ENCODE measurements around the gene TMED4.

The TMED4 gene

DNA sequence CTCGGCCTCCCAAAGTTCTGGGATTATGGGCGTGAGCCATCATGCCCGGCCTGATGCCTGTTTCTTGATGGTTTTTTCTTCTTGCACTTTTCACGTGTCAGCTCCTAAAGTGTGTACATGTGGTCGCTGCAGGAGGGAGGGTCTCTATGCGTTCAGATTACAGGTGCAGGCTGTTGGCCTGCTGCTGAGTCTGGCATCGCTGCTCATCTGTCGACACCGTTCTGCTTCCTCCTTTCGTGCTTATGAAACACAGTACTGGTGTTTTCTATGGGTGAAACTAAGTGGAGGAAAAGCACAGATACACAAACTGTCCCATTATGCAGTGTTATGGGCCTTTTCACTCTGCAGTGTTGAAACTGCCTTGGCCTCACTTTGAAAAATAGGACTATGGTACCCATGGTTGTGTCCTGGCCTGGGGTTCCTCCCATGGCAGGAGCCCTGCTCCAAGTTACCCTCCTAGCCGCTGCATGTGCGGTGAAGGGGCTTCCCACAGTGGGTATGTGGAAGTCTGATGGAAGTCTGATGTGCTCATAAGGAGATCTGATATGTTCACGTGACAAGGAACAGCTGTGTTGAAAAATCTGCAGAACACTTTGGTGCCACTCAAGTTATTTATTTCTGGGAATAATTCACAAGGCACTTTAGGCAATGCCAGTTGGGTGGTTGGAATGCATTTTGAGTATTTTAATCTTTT, 47.9 kb upstream of the TMED4 start:
- H3K36me3 ChIP-seq (ENCODE audit: low read length), result peaks cover 5% of the 10 kb centered on the region; the same call in 1 of the 2 replicates
- no peaks in the 10 kb centered on the region for H3F3A ChIP-seq (ENCODE audit: insufficient read depth)
- H3K79me2 ChIP-seq (ENCODE audit: insufficient read depth, low read length), result peaks cover 11% of the 10 kb centered on the region
- no peak for TF ChIP-seq CTCF (IDR thresholded peaks at IDR 0.05; ENCODE audit: insufficient read depth, low read length, poor library complexity, severe bottlenecking)
- no peak for TF ChIP-seq EZH2phosphoT487 (conservative IDR thresholded peaks at IDR 0.05; ENCODE audit: low read length)
- no peak overlapping the region for H3K4me3 ChIP-seq (ENCODE audit: insufficient read depth, low read length, poor library complexity, severe bottlenecking)
- no peaks in the 10 kb centered on the region for H4K20me1 ChIP-seq (ENCODE audit: low read depth, low read length)
- no peak overlapping the region for H3K4me2 ChIP-seq (ENCODE audit: low read depth, low read length, poor library complexity, severe bottlenecking)
- H3K9me3 ChIP-seq (ENCODE audit: insufficient read depth, low read length), result no peaks in the 10 kb centered on the region
- no peak overlapping the region for H2AFZ ChIP-seq (ENCODE audit: low read depth, low read length, severe bottlenecking)
- H3K9me2 ChIP-seq (replicated peaks; ENCODE audit: insufficient read depth, low read length), result no peaks in the 10 kb centered on the region
- H3K9ac ChIP-seq (ENCODE audit: low read length), result no peak overlapping the region
- no peak overlapping the region for H3K27ac ChIP-seq (ENCODE audit: low read depth, low read length)
- no peaks in the 10 kb centered on the region for H3K27me3 ChIP-seq (ENCODE audit: low read length)

DNA sequence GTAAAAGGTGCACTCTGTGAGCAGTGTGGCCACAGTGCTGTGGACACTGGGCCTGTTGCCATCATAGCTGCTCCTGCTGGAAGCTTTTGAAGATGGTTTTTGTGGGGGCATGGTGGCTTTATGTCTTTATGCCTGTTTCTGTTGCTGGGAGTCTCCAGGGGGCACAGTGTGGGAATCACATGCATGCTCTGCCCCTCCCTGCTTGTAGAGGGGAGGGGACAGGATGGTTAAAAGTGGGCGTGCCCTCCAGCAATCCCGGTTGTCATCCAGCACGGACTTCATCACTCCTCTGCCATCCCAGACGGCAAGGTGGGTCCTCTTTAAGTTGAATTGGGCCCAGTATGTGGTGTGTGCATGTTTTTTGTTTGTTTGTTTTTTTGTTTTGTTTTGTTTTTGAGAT, 44.6 kb upstream of the TMED4 start:
- TF ChIP-seq EZH2phosphoT487 (conservative IDR thresholded peaks at IDR 0.05; ENCODE audit: low read length), result no peak
- no peak for TF ChIP-seq CTCF (IDR thresholded peaks at IDR 0.05; ENCODE audit: insufficient read depth, low read length, poor library complexity, severe bottlenecking)
- H3F3A ChIP-seq (ENCODE audit: insufficient read depth), result no peaks in the 10 kb centered on the region
- H3K4me2 ChIP-seq (ENCODE audit: low read depth, low read length, poor library complexity, severe bottlenecking), result no peak overlapping the region
- peaks cover 4% of the 10 kb centered on the region; the same call in 1 of the 2 replicates for H4K20me1 ChIP-seq (ENCODE audit: low read depth, low read length)
- no peak overlapping the region for H2AFZ ChIP-seq (ENCODE audit: low read depth, low read length, severe bottlenecking)
- no peak overlapping the region for H3K9ac ChIP-seq (ENCODE audit: low read length)
- peaks cover 10% of the 10 kb centered on the region; the same call in 1 of the 2 replicates for H3K36me3 ChIP-seq (ENCODE audit: low read length)
- H3K79me2 ChIP-seq (ENCODE audit: insufficient read depth, low read length), result peaks cover 45% of the 10 kb centered on the region
- H3K4me3 ChIP-seq (ENCODE audit: insufficient read depth, low read length, poor library complexity, severe bottlenecking), result no peak overlapping the region
- no peak overlapping the region for H3K27ac ChIP-seq (ENCODE audit: low read depth, low read length)
- no peaks in the 10 kb centered on the region for H3K9me3 ChIP-seq (ENCODE audit: insufficient read depth, low read length)
- no peaks in the 10 kb centered on the region for H3K27me3 ChIP-seq (ENCODE audit: low read length)
- no peaks in the 10 kb centered on the region for H3K9me2 ChIP-seq (replicated peaks; ENCODE audit: insufficient read depth, low read length)

DNA sequence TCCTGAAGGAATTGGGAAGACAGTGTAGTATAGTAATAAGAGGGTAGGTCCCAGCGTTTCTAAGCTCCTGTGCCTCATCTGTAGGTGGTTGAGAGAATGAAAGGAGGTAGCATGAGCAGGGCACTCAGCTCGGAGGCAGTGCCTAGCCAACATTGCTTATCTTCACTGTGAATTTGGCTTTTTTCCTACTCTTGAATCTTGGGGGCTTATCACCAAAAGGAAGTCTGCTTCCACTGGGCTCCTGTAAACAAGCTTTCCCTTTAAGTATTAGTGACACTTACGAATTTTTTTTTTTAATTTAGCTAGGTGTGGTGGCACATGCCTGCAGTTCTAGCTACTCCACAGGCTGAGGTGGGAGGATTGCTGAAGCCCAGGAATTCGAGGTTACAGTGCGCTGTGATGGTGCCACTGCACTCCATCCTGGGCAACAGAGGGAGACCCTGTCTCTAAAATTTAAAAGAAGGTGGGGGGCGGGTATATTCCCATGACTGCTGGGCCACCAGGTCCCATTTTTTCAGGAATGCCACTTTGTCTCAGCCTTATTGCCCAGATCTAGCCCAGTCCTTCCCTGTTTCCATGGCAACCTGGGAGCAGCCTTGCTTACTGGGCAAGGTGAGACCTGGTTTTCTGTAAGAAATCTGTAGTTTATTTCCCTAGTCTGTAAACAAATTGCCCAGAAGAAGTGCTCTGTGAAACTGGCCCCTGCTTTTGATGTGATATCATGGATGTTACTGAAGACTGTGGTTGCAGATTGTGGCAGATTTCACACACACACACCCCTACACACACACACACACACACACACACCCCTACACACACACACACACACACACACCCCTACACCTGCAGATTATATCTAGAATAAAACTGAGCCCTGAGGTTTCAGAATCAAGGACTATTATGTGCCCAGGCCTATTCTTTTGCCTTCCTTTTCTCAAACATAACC, 43.8 kb upstream of the TMED4 start:
- Histone ChIP-seq H3K36me3 (ENCODE audit: low read length) (peaks cover 10% of the 10 kb centered on the region; the same call in 1 of the 2 replicates), H3K27ac (ENCODE audit: low read depth, low read length) (no peak overlapping the region), H3K9me3 (ENCODE audit: insufficient read depth, low read length) (no peaks in the 10 kb centered on the region), H3K4me2 (ENCODE audit: low read depth, low read length, poor library complexity, severe bottlenecking) (no peak overlapping the region), H3K9ac (ENCODE audit: low read length) (no peak overlapping the region), H3K4me3 (ENCODE audit: insufficient read depth, low read length, poor library complexity, severe bottlenecking) (no peak overlapping the region), H3K27me3 (ENCODE audit: low read length) (no peaks in the 10 kb centered on the region), H4K20me1 (ENCODE audit: low read depth, low read length) (peaks cover 4% of the 10 kb centered on the region; the same call in 1 of the 2 replicates), H2AFZ (ENCODE audit: low read depth, low read length, severe bottlenecking) (no peak overlapping the region), H3K79me2 (ENCODE audit: insufficient read depth, low read length) (peaks cover 53% of the 10 kb centered on the region), H3F3A (ENCODE audit: insufficient read depth) (no peaks in the 10 kb centered on the region), H3K9me2 (replicated peaks; ENCODE audit: insufficient read depth, low read length) (no peaks in the 10 kb centered on the region)
- TF ChIP-seq EZH2phosphoT487 (conservative IDR thresholded peaks at IDR 0.05; ENCODE audit: low read length) (no peak), CTCF (IDR thresholded peaks at IDR 0.05; ENCODE audit: insufficient read depth, low read length, poor library complexity, severe bottlenecking) (no peak)
